ENCODE results near the gene MEF2B.

The MEF2B gene

GRCh38 chr19:19170053-19170872, at the start of gene MEF2B:
Gene MEF2B (minus strand): TSS chr19:19170263. CDS start chr19:19150735, 19,528 bp downstream.
- H3K27ac Mint-ChIP-seq, result peak within 1 kb of the TSS; percentile 8 to 87

GRCh38 chr19:19218911-19219310, 48.8 kb upstream of the MEF2B start:
- Mint-ChIP-seq H3K9me3 (peaks cover 0 to 5% of the 10 kb centered on the region in 2 donors), H3K27ac (no peak overlapping the region), H3K4me3 (no peak overlapping the region), H3K27me3 (peaks cover 36% of the 10 kb centered on the region), H3K4me1 (peaks cover 5% of the 10 kb centered on the region)
- DNase-seq (no peak), ATAC-seq (no peak)

More at GRCh38 chr19:19170053-19170872, at the start of gene MEF2B:
- Mint-ChIP-seq H3K4me3 (peak within 1 kb of the TSS; percentile 50 to 75), H3K27me3 (peaks cover 17% of the 10 kb centered on the region), H3K9me3 (no peaks in the 10 kb centered on the region), H3K4me1 (peaks cover 22% of the 10 kb centered on the region)
- DNase-seq (peak; percentile 65 to 72), ATAC-seq (peak; percentile 89)

- no peak overlapping the region for H3K4me3 Mint-ChIP-seq
- H3K27me3 Mint-ChIP-seq, result peaks cover 50% of the 10 kb centered on the region
- H3K4me1 Mint-ChIP-seq, result peaks cover 15% of the 10 kb centered on the region
- H3K27ac Mint-ChIP-seq, result no peak overlapping the region
- peaks cover 0 to 5% of the 10 kb centered on the region in 2 donors for H3K9me3 Mint-ChIP-seq
- ATAC-seq (no peak), DNase-seq (no peak)
These were observed 47.0 kb upstream of the MEF2B start for GRCh38 chr19:19217099-19217498.

- no peak overlapping the region for H3K4me3 Mint-ChIP-seq
- peaks cover 0 to 5% of the 10 kb centered on the region in 2 donors for H3K9me3 Mint-ChIP-seq
- no peak overlapping the region for H3K27ac Mint-ChIP-seq
- peaks cover 23% of the 10 kb centered on the region for H3K4me1 Mint-ChIP-seq
- H3K27me3 Mint-ChIP-seq, result peaks cover 62% of the 10 kb centered on the region
- no peak for DNase-seq
- ATAC-seq, result no peak
These were observed 45.7 kb upstream of the MEF2B start for GRCh38 chr19:19215792-19216191.

- Mint-ChIP-seq H3K9me3 (peaks cover 0 to 5% of the 10 kb centered on the region in 2 donors), H3K27ac (no peak overlapping the region), H3K27me3 (peaks cover 69% of the 10 kb centered on the region), H3K4me1 (peaks cover 23% of the 10 kb centered on the region), H3K4me3 (no peak overlapping the region)
- DNase-seq (no peak), ATAC-seq (no peak)
These were observed 44.8 kb upstream of the MEF2B start for GRCh38 chr19:19214892-19215291.

GRCh38 chr19:19214159-19214490, 44.1 kb upstream of the MEF2B start:
- H3K4me3 Mint-ChIP-seq, result no peak overlapping the region
- no peak overlapping the region for H3K27ac Mint-ChIP-seq
- peaks cover 23% of the 10 kb centered on the region for H3K4me1 Mint-ChIP-seq
- ATAC-seq, result no peak
- H3K27me3 Mint-ChIP-seq, result peaks cover 77% of the 10 kb centered on the region
- peaks cover 0 to 5% of the 10 kb centered on the region in 2 donors for H3K9me3 Mint-ChIP-seq
- no peak for DNase-seq

- Mint-ChIP-seq H3K27me3 (peaks cover 78% of the 10 kb centered on the region), H3K9me3 (peaks cover 0 to 5% of the 10 kb centered on the region in 2 donors), H3K27ac (no peak overlapping the region), H3K4me3 (no peak overlapping the region), H3K4me1 (peaks cover 23% of the 10 kb centered on the region)
- DNase-seq (no peak), ATAC-seq (no peak)
These were observed 43.5 kb upstream of the MEF2B start for GRCh38 chr19:19213426-19214158.

GRCh38 chr19:19212916-19213315, 42.9 kb upstream of the MEF2B start:
- H3K27ac Mint-ChIP-seq, result no peak overlapping the region
- H3K27me3 Mint-ChIP-seq, result peaks cover 79% of the 10 kb centered on the region
- H3K9me3 Mint-ChIP-seq, result peaks cover under 1 to 5% of the 10 kb centered on the region in 2 donors
- H3K4me3 Mint-ChIP-seq, result no peak overlapping the region
- no peak for DNase-seq
- H3K4me1 Mint-ChIP-seq, result peaks cover 23% of the 10 kb centered on the region
- ATAC-seq, result no peak

GRCh38 chr19:19211499-19212420, 41.7 kb upstream of the MEF2B start, which contains the start of gene NCAN:
Gene NCAN (plus strand): TSS chr19:19211958. CDS start chr19:19216954, 4,996 bp downstream.
- peaks cover 34% of the 10 kb centered on the region for H3K4me1 Mint-ChIP-seq
- no peak for DNase-seq
- ATAC-seq, result no peak
- H3K27me3 Mint-ChIP-seq, result peaks cover 87% of the 10 kb centered on the region
- H3K27ac Mint-ChIP-seq, result no peak within 1 kb of the TSS
- peaks cover under 1 to 12% of the 10 kb centered on the region in 2 donors for H3K9me3 Mint-ChIP-seq
- H3K4me3 Mint-ChIP-seq, result no peak within 1 kb of the TSS

GRCh38 chr19:19209372-19209771, 39.3 kb upstream of the MEF2B start:
- Mint-ChIP-seq H3K9me3 (peaks cover 0 to 13% of the 10 kb centered on the region in 2 donors), H3K4me3 (no peak overlapping the region), H3K27ac (no peak overlapping the region), H3K4me1 (peaks cover 36% of the 10 kb centered on the region), H3K27me3 (peaks cover 65% of the 10 kb centered on the region)
- ATAC-seq (no peak), DNase-seq (no peak)

- no peak for DNase-seq
- H3K27ac Mint-ChIP-seq, result no peak overlapping the region
These were observed 37.8 kb upstream of the MEF2B start for GRCh38 chr19:19207637-19208572.

GRCh38 chr19:19206938-19207337, 36.9 kb upstream of the MEF2B start:
- Mint-ChIP-seq H3K27me3 (peaks cover 41% of the 10 kb centered on the region), H3K27ac (no peak overlapping the region), H3K9me3 (peaks cover 0 to 13% of the 10 kb centered on the region in 2 donors), H3K4me1 (peaks cover 30% of the 10 kb centered on the region), H3K4me3 (no peak overlapping the region)
- no peak for ATAC-seq
- no peak for DNase-seq

More at GRCh38 chr19:19207637-19208572, 37.8 kb upstream of the MEF2B start:
- ATAC-seq, result no peak
- peaks cover 50% of the 10 kb centered on the region for H3K27me3 Mint-ChIP-seq
- H3K4me3 Mint-ChIP-seq, result no peak overlapping the region
- peaks cover 0 to 13% of the 10 kb centered on the region in 2 donors for H3K9me3 Mint-ChIP-seq
- H3K4me1 Mint-ChIP-seq, result peaks cover 21% of the 10 kb centered on the region

- peaks cover 0 to 13% of the 10 kb centered on the region in 2 donors for H3K9me3 Mint-ChIP-seq
- ATAC-seq (no peak), DNase-seq (no peak)
- H3K4me1 Mint-ChIP-seq, result peaks cover 32% of the 10 kb centered on the region
- H3K27me3 Mint-ChIP-seq, result peaks cover 31% of the 10 kb centered on the region
- no peak overlapping the region for H3K27ac Mint-ChIP-seq
- no peak overlapping the region for H3K4me3 Mint-ChIP-seq
These were observed 35.6 kb upstream of the MEF2B start for GRCh38 chr19:19205416-19206410.

Measured in stimulated activated naive CD8-positive, alpha-beta T cell treated with anti-CD3 and anti-CD28 coated beads, Interleukin-15, amount 100 ng/mL, for 72 hours (primary cell).